AG10803 (cell line): ENCODE results near the gene IRX1.

Source experiments
- DNase-seq: peaks from one replicate; pipeline ENCODE4 v3.0.0; 2010; ENCODE audit warnings: low read depth
- H3K4me3 ChIP-seq: 2 replicates; pipeline ENCODE4 v1.5.1; 2011; ENCODE audit warnings: mild to moderate bottlenecking, low read length, control low read depth
- TF ChIP-seq, protein P1 (sequence below): conservative IDR thresholded peaks from 2 replicates; pipeline ENCODE4 v1.5.1; 2011; ENCODE audit warnings: mild to moderate bottlenecking, low read length, control low read depth, inconsistent platforms

IRX1 gene

GRCh38 chr5:3597167-3598007 is 1.8 kb downstream of the IRX1 start:
- DNase-seq = no peak
- TF ChIP-seq, protein P1, sequence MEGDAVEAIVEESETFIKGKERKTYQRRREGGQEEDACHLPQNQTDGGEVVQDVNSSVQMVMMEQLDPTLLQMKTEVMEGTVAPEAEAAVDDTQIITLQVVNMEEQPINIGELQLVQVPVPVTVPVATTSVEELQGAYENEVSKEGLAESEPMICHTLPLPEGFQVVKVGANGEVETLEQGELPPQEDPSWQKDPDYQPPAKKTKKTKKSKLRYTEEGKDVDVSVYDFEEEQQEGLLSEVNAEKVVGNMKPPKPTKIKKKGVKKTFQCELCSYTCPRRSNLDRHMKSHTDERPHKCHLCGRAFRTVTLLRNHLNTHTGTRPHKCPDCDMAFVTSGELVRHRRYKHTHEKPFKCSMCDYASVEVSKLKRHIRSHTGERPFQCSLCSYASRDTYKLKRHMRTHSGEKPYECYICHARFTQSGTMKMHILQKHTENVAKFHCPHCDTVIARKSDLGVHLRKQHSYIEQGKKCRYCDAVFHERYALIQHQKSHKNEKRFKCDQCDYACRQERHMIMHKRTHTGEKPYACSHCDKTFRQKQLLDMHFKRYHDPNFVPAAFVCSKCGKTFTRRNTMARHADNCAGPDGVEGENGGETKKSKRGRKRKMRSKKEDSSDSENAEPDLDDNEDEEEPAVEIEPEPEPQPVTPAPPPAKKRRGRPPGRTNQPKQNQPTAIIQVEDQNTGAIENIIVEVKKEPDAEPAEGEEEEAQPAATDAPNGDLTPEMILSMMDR = no peak
- H3K4me3 ChIP-seq = peak overlapping the region; percentile 67

- TF ChIP-seq, protein P1 = no peak
- no peak for DNase-seq
- peak overlapping the region; percentile 67 for H3K4me3 ChIP-seq
These were observed 2.6 kb downstream of the IRX1 start for GRCh38 chr5:3598207-3598606.

DNA sequence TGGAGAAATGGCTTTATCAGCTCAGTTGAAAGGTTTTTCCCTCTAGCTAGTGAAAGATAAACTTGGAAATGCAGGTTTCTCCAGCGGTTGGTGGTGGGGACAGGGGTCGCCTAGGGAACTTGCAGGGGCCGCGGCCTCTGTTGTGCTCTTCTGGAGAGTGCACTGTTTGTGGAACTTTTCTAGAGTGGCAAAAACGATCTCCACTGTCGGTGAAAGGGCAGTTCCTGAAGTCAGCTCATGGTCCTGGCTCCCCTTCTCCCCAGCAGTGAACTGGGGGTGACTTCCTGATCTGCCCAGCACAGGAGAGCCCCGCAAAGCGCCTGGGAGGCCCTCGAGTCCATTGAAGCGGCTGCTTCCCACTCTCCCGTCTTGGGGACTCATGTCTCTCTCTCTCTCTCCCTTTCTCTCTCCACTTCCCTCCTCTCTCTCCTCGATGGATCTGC is 3.2 kb downstream of the IRX1 start:
- DNase-seq = no peak

DNA sequence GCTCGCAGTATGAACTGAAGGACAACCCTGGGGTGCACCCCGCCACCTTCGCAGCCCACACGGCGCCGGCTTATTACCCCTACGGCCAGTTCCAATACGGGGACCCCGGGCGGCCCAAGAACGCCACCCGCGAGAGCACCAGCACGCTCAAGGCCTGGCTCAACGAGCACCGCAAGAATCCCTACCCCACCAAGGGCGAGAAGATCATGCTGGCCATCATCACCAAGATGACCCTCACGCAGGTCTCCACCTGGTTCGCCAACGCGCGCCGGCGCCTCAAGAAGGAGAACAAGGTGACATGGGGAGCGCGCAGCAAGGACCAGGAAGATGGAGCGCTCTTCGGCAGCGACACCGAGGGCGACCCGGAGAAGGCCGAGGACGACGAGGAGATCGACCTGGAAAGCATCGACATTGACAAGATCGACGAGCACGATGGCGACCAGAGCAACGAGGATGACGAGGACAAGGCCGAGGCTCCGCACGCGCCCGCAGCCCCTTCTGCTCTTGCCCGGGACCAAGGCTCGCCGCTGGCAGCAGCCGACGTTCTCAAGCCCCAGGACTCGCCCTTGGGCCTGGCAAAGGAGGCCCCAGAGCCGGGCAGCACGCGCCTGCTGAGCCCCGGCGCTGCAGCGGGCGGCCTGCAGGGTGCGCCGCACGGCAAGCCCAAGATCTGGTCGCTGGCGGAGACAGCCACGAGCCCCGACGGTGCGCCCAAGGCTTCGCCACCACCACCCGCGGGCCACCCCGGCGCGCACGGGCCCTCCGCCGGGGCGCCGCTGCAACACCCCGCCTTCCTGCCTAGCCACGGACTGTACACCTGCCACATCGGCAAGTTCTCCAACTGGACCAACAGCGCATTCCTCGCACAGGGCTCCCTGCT is 3.8 kb downstream of the IRX1 start:
- TF ChIP-seq, protein P1 = peak; percentile 20; the same call in 1 of the 2 replicates
- peak; percentile 65 for DNase-seq

More for the DNA sequence above, 3.2 kb downstream of the IRX1 start:
- peak overlapping the region; percentile 67 for H3K4me3 ChIP-seq
- TF ChIP-seq, protein P1 = no peak

GRCh38 chr5:3600106-3601060 is 4.8 kb downstream of the IRX1 start:
- TF ChIP-seq, protein P1 = no peak
- H3K4me3 ChIP-seq = peak overlapping the region; percentile 62
- DNase-seq = no peak

More for the DNA sequence above, 3.8 kb downstream of the IRX1 start:
- H3K4me3 ChIP-seq = peak overlapping the region; percentile 67

DNA sequence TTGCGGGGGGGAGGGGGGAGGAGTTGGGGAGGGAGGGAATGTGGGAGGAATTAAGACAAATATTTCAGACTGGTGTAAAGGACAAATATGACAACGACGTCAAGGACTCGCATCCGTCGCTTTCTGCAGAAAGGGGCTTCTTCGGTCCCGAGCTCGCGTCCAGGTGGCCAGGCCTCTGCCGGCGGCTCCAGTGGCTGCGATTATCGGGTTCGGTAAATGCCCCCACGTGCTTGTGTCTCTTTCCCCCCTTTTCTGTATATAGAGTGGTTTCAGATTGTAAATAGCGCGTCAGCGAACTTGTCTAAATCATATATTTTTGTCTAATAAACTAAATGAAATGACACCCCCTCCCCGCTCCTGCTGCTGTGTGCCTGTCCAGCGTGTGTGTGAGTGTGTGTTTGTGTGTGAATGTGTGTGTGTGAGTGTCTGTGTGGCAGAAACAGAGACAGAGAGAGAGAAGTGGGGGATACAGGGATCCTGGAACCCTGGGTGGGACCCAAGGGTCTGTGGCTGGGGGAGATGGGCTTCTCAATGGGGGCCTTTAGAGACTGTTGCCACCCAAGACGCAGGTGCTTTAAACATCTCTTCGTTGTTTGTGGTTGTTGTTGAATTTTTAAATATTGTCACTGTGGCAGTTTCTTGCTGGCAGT is 5.6 kb downstream of the IRX1 start:
- peak overlapping the region; percentile 62 for H3K4me3 ChIP-seq
- DNase-seq = no peak
- TF ChIP-seq, protein P1 = no peak
